Esophagus squamous epithelium (tissue), 4 donors: ENCODE data around the gene GFM2.
"Not testable (repeated sequence)": the region's sequence is repeated elsewhere in the genome, so short reads cannot be mapped to it uniquely, and the experiment has no call there.

ENCODE experiments used
- POLR2A ChIP-seq, 4 donors: fragments of 450-650 bp; IDR thresholded peaks; one replicate each; pipeline ENCODE4 v1.6.1; 2017; ENCODE audit warnings: antibody characterized with exemption in 4 of 4, mild to moderate bottlenecking in 4 of 4, moderate library complexity in 3 of 4
- TF ChIP-seq, protein P1 (sequence below), 6 experiments: fragments of 450-650 bp in 4 of 6; fragments of 200-600 bp in 2 of 6; sonication (generic) in 2 of 6; IDR thresholded peaks; one replicate each; pipeline ENCODE4 v1.5.1; 2016 to 2019; ENCODE audit warnings: antibody characterized with exemption in 6 of 6, mild to moderate bottlenecking in 4 of 6, moderate library complexity in 4 of 6

DNA sequence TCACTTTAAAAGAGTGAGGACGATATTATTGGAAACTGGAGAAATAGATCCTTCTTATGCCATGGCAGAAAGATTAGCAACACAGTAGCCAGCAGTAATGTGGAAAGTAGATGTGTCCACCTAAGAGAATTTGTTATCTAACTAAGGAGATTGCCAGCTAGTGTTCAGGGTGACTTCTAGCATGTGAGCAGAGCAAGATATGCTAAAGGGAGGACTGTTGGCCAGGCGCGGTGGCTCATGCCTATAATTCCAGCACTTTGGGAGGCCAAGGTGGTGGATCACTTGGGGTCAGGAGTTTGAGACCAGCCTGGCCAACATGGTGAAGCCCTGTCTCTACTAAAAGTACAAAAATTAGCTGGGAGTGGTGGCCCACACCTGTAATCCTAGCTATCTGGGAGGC lies 87.6 kb downstream of the GFM2 start:
- TF ChIP-seq, protein P1, sequence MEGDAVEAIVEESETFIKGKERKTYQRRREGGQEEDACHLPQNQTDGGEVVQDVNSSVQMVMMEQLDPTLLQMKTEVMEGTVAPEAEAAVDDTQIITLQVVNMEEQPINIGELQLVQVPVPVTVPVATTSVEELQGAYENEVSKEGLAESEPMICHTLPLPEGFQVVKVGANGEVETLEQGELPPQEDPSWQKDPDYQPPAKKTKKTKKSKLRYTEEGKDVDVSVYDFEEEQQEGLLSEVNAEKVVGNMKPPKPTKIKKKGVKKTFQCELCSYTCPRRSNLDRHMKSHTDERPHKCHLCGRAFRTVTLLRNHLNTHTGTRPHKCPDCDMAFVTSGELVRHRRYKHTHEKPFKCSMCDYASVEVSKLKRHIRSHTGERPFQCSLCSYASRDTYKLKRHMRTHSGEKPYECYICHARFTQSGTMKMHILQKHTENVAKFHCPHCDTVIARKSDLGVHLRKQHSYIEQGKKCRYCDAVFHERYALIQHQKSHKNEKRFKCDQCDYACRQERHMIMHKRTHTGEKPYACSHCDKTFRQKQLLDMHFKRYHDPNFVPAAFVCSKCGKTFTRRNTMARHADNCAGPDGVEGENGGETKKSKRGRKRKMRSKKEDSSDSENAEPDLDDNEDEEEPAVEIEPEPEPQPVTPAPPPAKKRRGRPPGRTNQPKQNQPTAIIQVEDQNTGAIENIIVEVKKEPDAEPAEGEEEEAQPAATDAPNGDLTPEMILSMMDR (IDR thresholded peaks at IDR 0.05) = not testable (repeated sequence)
- not testable (repeated sequence) for TF ChIP-seq POLR2A (IDR thresholded peaks at IDR 0.05)
